NCI-H146 treated with DMSO at 0.1 percent for 48 hours (cell line): ENCODE data around the gene SORBS1.
A peak's percentile ranks its signal among the peaks of the same experiment; 100 is the strongest.

Source experiments
- DNase-seq: peaks from one replicate; lab custom pipeline; 2025; ENCODE audit not compliant: unreplicated experiment; lab: John Stamatoyannopoulos, UW

The SORBS1 gene

DNA sequence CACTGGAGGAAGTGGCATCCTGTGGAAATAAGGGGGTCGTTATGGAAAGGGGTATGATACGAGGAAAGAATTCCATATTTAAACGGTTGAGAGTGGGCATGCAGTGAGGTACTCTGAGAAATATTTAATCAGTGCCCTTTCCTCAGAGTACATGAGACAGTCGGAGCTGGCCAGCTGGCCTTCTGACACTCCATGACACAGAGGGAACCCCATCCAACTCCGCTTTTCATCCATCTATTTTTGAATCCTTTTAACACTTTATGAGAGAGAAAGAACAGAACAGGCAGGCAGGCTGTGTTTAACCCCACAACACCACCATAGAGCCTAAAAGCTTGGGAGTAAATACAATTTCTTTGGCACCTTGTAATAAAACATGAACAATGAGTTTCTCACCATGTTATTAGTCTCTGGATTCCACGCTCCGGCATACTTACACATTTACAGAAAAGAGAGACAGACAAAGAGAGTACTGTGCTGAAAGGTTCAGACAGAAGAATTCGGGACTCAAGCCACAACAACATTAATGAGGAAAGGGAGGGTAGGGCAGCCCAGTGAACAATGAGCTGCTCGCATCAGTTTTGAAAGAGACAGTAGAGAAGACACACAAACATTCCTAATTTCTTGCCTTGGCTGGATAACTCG is 146.2 kb downstream of the SORBS1 start:
- DNase-seq, result no peak

DNA sequence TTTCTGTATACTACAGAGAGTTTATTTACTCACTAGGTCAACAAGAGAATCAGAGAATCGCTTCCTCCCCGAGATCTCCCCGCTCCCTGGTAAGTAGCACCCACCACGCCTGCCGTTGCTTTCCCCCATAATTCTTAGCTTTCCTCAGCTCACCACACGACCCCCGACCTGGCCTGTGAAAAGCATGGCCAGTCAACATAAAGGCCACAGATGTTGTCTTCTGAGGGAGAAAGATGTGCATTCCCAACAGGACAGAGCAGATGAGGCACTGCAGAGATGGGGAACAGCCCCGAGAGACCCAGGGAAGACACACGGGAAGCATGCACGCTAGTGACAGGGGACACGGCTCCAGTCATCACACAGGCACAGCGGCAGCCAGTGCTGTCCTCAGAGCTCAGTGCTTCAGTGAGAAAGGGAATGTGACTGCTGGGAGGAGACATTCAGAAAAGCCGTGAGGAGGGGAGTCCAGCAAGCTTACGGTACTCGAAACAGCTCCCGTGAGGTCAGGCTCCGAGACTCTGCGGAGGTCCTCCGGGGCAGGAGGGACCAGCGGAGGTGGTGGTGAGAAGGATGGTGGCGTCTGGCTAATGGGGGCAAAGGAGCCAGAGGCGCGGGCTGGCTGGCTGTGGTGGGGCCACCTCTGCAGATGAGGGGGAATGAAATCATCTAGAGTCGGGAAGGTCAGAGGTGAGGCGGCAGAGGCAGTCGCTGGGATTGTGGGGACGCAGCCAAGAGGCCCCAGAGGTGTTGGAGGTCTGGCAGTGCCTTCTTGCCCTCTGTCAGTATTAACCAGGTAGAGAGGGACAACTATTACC is 146.9 kb downstream of the SORBS1 start:
- no peak for DNase-seq

GRCh38 chr10:95413588-95413987 is 147.6 kb downstream of the SORBS1 start:
- DNase-seq, result no peak

GRCh38 chr10:95411635-95412034 is 149.5 kb downstream of the SORBS1 start:
- no peak for DNase-seq

DNA sequence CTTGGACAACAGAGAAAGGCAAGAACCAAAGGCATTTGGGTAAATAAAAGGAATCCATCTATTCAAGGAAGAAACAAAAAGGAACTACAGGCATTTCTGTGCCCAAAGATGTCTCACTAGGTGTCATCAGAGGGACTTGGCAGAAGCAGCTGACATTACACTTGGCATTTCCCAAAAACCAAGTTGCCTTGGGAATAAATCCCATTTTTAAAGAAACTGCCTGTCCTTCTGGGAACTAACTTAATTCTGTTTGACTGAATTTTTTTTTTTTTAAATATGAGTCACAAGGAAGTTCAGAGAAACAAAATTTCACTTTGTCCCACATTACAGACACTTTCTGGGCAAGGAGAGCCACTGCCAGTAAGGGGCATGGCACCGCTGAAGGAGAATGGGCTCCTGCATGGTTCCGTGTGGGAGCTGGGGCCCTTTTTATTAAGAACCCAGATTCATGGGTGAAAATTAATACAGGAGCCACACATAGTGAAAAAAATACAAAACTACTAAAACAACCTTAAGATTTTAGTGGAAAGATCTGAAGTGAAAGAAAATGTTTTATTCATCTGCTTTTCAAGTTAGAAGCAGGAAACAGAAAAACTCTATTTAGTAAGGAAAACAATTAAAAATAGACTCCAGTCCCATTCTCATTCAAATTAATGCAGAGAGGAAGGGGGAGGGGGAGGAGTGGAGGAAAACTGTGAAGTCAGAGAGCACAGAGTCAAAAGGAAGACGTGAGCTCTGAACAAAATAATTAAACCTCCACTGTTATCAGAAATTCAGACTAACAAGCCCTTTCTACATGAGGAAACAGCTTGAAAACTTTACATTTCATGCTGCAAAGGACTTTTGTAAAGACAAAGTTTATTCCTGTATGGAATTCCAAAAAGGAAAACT is 151.9 kb downstream of the SORBS1 start:
- DNase-seq, result no peak

- no peak for DNase-seq
Observed at GRCh38 chr10:95408148-95408960, 152.8 kb downstream of the SORBS1 start.

DNA sequence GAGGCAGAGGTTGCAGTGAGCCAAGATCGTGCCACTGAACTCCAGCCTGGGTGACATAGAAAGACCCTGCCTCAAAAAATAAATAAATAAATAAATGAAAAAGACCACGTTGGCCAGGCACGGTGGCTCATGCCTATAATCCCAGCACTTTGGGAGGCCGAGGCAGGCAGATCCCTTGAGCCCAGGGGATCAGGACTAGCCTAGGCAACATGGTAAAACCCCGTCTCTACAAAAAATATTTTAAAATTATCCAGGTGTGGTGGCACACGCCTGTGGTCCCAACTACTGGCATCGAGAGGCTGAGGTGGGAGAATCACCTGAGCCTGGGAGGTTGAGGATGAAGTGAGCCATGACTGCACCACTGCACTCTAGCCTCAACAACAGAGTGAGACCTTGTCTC is 153.6 kb downstream of the SORBS1 start:
- DNase-seq, result no peak

DNA sequence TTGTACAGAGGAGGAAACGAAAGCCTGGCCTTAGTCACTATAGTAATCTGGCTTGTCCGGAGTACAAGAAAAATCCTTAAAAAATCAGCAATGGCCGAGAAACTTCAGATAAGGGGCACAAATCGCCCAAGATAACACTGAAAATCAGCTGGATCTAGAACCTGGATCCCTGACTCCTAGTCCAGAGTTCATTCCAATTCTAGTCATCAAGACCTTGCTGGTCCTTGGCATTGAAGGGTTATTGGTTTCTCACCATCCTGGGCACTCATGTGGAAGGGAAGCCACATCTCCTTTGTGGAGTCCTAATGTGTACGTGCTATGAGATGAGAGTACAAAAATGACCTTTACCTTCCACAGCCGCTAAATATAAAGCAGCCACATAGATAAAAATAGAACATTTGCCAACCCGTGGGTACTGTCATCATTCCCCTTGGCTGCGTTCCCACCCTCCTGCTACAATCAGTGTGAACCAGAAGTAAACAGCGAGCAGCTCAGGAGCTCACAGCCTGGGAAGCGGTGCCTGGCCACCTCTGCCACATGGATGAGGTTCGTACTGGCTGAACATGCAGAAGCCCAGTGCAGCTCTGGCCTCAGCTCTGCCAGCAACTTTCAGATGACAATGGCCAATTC is 154.4 kb downstream of the SORBS1 start:
- DNase-seq, result no peak

DNA sequence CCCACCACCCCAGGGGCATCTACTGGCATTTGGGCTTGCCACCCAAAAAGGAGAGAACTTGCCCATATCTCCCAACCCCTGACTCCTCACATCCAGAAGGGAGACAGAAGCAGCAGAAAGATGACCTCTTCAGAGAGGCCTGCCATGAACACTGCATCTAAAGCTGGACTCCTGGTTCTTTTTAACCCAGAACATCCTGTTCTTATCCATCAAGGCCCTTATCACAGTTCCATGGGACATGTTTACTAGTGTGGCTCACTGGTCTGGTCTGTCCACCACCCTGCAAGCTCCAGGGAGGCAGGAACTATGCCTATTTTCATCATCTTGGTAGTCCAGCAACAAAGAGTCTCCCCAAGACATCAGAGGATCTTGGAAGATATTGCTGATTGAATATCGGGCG is 155.5 kb downstream of the SORBS1 start:
- no peak for DNase-seq

DNA sequence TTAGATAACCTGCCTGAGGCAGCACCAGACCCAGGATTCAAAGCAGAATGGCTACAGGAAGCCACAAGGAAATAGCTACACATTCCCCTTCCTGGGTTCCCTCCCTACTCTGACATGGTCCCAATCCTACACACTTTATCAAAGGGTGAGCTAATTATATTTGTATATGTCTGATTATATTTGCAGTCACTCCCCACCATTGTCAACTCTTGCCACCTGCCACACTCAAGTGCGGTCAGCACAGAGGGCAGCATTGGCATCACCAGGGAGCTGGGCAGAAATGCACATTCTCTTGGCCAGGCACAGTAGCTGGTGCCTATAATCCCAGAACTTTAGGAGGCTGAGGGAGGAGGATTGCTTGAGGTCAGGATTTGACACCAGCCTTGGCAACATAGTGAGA is 156.3 kb downstream of the SORBS1 start:
- DNase-seq, result peak; percentile 23

DNA sequence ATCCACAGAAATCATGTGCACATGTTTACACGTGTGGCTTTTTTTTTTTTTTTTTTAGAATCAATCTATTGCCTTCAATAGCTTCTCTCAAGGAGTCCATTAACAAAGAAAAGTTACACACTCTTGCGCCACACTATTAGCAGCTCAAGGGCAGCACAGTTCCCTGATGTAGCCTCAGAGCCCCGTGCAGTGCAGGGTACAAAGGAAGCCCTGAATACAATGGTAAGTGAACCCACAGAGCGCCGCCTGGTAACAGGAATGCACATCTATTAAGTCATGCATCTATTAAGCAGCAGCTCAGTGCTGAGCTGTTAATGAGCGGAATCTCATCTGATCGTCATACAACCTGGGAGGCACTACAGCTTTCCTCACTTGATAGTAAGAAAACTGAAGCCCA is 156.7 kb downstream of the SORBS1 start:
- DNase-seq, result no peak

DNA sequence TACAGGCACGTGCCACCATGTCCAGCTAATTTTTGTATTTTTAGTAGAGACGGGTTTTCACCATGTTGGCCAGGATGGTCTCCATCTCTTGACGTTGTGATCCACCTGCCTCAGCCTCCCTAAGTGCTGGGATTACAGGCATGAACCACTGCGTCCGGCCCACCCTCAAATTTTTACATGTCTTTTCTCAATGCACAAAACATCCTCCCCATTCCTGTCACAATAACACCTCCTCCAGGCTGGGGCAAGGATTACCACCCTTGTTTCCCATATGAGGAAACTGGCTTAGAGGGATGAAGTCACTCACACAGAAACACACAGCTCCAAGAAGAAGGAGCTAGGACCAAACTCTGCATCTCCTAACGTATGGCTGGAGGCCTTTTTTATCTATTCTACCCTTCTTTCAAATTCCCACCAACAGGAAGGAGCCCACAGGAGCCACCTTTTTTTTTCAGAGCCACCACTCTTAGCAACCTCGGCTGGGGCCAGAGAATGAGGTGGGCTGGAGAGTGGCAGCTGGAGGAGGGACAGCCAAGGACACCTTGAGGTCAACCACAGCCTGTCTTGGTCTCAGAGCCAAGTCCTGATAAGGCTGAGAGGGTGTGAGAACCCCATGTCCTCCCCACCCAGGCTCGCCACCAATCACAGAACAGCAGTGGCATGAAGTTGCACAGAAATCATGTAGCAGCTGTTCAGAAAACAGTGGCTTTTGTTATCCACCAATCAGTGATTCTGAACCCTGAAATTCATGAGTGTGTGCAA is 157.3 kb downstream of the SORBS1 start:
- DNase-seq, result no peak

GRCh38 chr10:95401704-95402469 is 159.3 kb downstream of the SORBS1 start:
- DNase-seq, result no peak

GRCh38 chr10:95400787-95401186 is 160.4 kb downstream of the SORBS1 start:
- no peak for DNase-seq

GRCh38 chr10:95399183-95399582 is 162.0 kb downstream of the SORBS1 start:
- no peak for DNase-seq

DNA sequence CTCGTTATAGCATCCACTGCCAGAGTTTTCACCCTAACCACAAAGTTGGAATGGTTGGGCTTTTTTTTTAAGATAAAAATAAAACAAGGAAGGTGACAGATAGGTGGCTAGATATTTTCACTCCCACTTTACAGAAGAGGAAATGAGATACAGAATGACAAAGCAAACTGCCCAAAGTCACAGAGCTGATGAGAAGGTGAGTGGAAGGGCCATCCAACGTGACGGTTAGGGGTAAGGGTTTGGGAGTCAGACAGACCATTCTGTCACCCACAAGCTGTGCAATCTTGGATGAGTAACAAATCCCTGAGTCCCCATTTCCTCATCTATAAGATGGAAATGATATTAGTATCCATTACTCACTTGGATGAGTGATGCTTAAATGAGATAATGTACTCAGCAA is 163.4 kb downstream of the SORBS1 start:
- DNase-seq, result no peak

DNA sequence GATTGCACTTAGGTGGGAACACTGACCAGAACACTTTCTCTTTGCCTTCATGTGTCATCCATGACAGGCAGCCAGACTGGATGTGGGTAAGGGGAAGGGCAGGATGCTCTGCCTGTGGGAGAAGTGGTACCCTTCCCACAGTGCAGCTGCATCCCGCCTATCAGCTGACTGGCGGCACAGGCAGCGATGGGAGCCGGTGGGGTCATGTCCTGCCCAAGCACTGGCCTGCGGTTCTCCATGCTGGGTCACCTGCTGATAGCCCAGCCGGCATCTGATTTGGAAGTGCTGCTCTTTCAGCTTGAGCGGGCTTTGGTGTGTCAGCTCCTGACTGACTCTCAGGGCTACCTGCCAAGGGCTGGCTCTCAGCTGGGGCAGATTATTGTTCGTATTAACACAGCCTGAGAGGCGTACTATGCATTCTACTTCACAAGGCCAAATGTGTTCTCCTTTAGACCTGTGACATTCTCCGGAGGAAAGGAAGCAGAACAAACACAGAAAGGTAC is 165.2 kb downstream of the SORBS1 start:
- no peak for DNase-seq

GRCh38 chr10:95394161-95394880 is 166.8 kb downstream of the SORBS1 start:
- no peak for DNase-seq
